ENCODE results near the gene FAM83E. TPM values are rescaled to one million over a fixed set of nuclear protein-coding genes. Genes with fewer than 3 reads are reported as not detected.

Gene FAM83E
- total and polyA plus RNA-seq, 10 of the 15 experiments (the other 5 are each of a cell fraction or from before 2014, with no cell fraction given), result 0.14 to 2.5 (median 0.33) TPM; not detected in 4

DNA sequence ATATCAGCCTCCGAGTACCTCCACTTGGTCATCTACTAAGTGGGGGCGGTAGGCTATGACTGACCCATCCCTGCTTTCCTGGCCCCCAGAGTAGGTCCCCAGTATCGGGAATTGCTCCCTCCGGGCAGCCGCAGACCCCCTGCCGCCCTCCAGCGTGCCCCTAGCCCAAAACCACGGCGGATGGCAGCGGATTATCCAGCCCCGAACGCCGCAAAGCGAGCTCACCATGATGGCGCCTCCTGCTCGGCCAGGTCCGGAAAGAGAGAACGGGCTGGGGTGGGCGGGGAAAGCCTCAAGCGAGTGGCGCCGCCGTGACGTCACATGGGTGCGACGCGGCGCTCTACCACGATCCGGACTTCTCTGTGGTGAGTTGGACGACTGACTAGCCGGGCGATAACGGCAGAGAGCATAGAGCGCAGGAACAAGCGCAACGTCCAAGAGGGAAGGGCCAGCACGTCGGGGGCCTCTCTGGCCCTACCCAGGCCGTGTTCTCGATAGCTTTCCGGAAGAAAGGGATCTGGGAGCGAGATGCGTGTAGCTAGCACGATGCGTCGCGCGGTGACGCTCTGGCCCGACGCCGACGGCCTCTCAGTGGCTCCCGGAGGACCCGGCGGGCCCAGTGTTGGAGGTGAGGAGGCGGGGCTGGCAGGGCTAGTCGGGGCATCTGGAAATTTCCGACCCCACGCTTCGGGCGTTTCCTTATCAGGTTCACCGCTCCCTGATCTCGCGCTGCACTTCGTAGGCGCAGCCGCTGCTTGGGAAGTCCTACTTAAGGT is 4.2 kb upstream of the FAM83E start, which contains the start of the genes RPL18 and SPHK2 (continued):
- TF ChIP-seq, protein P1, sequence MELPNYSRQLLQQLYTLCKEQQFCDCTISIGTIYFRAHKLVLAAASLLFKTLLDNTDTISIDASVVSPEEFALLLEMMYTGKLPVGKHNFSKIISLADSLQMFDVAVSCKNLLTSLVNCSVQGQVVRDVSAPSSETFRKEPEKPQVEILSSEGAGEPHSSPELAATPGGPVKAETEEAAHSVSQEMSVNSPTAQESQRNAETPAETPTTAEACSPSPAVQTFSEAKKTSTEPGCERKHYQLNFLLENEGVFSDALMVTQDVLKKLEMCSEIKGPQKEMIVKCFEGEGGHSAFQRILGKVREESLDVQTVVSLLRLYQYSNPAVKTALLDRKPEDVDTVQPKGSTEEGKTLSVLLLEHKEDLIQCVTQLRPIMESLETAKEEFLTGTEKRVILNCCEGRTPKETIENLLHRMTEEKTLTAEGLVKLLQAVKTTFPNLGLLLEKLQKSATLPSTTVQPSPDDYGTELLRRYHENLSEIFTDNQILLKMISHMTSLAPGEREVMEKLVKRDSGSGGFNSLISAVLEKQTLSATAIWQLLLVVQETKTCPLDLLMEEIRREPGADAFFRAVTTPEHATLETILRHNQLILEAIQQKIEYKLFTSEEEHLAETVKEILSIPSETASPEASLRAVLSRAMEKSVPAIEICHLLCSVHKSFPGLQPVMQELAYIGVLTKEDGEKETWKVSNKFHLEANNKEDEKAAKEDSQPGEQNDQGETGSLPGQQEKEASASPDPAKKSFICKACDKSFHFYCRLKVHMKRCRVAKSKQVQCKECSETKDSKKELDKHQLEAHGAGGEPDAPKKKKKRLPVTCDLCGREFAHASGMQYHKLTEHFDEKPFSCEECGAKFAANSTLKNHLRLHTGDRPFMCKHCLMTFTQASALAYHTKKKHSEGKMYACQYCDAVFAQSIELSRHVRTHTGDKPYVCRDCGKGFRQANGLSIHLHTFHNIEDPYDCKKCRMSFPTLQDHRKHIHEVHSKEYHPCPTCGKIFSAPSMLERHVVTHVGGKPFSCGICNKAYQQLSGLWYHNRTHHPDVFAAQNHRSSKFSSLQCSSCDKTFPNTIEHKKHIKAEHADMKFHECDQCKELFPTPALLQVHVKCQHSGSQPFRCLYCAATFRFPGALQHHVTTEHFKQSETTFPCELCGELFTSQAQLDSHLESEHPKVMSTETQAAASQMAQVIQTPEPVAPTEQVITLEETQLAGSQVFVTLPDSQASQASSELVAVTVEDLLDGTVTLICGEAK (IDR thresholded peaks at IDR 0.05; ENCODE audit: borderline replicate concordance), result peak; percentile 95
- TF ChIP-seq USF2 (IDR thresholded peaks at IDR 0.05; ENCODE audit: borderline replicate concordance, low read depth, low read length) (no peak), BMI1 (IDR thresholded peaks at IDR 0.05; ENCODE audit: borderline replicate concordance) (no peak), FOXM1 (IDR thresholded peaks at IDR 0.05; ENCODE audit: low read depth, low read length) (no peak), JUNB (IDR thresholded peaks at IDR 0.05) (0 out of 2 replicates have a peak, but pooled peaks have one; percentile 62), BCL11A (IDR thresholded peaks at IDR 0.05; ENCODE audit: low read depth, low read length) (0 out of 2 replicates have a peak, but pooled peaks have one; percentile 13), MTA3 (IDR thresholded peaks at IDR 0.05; ENCODE audit: borderline replicate concordance, low read length) (no peak), SKIL (IDR thresholded peaks at IDR 0.05; ENCODE audit: low read depth, poor library complexity, severe bottlenecking) (no peak), IKZF1 (conservative IDR thresholded peaks at IDR 0.05) (peak; percentile 100), MYB (IDR thresholded peaks at IDR 0.05; ENCODE audit: borderline replicate concordance, low read depth, low read length) (no peak), IRF5 (IDR thresholded peaks at IDR 0.05; ENCODE audit: borderline replicate concordance) (no peak), CBFB (IDR thresholded peaks at IDR 0.05; ENCODE audit: low read depth) (peak; percentile 96), PBX3 (IDR thresholded peaks at IDR 0.05; ENCODE audit: insufficient replicate concordance, low read depth, low read length) (no peak), RCOR1 (conservative IDR thresholded peaks at IDR 0.05; ENCODE audit: low read depth, low read length) (no peak), FOXK2 (IDR thresholded peaks at IDR 0.05) (peak; percentile 75), CREB1 (IDR thresholded peaks at IDR 0.05; ENCODE audit: low read depth) (peak; percentile 99), DPF2 (IDR thresholded peaks at IDR 0.05) (no peak), E2F4 (IDR thresholded peaks at IDR 0.05; ENCODE audit: low read depth, low read length) (no peak)

Data from GM12878 (cell line).